A549 (cell line): ENCODE measurements around the gene NTRK2.

Experiments
- POLR2A ChIP-seq: IDR thresholded peaks from 2 replicates; pipeline ENCODE4 v1.6.1; 2012; ENCODE audit warnings: mild to moderate bottlenecking, low read length
- RAD21 ChIP-seq, 2 experiments: fragments of >200 bp in 1 of 2; sonication (Bioruptor Twin) in 1 of 2; formaldehyde crosslinking in 1 of 2; IDR thresholded peaks in 1 of 2; conservative IDR thresholded peaks in 1 of 2; 2 replicates in 1 of 2; 3 replicates in 1 of 2; pipeline ENCODE4 v1.6.1; 2012 to 2018; ENCODE audit warnings: inconsistent platforms in 1 of 2
- ZSCAN20 ChIP-seq: fragments of 250-450 bp; sonication (Bioruptor Pico); IDR thresholded peaks from 2 replicates; pipeline ENCODE4 v1.8.0; 2022; ENCODE audit warnings: mild to moderate bottlenecking, moderate library complexity
- TF ChIP-seq, protein P1 (sequence below): fragments of >200 bp; sonication (Bioruptor Twin); formaldehyde crosslinking; IDR thresholded peaks from 3 replicates; pipeline ENCODE4 v1.5.1; 2016
- TF ChIP-seq, protein P2 (sequence below): IDR thresholded peaks from 2 replicates; pipeline ENCODE4 v1.6.1; 2012

GRCh38 chr9:84969736-84970135 lies 300.2 kb downstream of the NTRK2 start:
- TF ChIP-seq POLR2A: no peak
- TF ChIP-seq, protein P1, sequence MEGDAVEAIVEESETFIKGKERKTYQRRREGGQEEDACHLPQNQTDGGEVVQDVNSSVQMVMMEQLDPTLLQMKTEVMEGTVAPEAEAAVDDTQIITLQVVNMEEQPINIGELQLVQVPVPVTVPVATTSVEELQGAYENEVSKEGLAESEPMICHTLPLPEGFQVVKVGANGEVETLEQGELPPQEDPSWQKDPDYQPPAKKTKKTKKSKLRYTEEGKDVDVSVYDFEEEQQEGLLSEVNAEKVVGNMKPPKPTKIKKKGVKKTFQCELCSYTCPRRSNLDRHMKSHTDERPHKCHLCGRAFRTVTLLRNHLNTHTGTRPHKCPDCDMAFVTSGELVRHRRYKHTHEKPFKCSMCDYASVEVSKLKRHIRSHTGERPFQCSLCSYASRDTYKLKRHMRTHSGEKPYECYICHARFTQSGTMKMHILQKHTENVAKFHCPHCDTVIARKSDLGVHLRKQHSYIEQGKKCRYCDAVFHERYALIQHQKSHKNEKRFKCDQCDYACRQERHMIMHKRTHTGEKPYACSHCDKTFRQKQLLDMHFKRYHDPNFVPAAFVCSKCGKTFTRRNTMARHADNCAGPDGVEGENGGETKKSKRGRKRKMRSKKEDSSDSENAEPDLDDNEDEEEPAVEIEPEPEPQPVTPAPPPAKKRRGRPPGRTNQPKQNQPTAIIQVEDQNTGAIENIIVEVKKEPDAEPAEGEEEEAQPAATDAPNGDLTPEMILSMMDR: no peak
- no peak for TF ChIP-seq ZSCAN20 (CRISPR knock-in tag)
- TF ChIP-seq, protein P2, sequence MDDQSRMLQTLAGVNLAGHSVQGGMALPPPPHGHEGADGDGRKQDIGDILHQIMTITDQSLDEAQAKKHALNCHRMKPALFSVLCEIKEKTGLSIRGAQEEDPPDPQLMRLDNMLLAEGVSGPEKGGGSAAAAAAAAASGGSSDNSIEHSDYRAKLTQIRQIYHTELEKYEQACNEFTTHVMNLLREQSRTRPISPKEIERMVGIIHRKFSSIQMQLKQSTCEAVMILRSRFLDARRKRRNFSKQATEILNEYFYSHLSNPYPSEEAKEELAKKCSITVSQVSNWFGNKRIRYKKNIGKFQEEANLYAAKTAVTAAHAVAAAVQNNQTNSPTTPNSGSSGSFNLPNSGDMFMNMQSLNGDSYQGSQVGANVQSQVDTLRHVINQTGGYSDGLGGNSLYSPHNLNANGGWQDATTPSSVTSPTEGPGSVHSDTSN: no peak
- no peak for TF ChIP-seq RAD21 (conservative IDR thresholded peaks at IDR 0.05 in 1 of 2, IDR thresholded peaks at IDR 0.05 in 1 of 2)
